Osteocyte (in vitro differentiated cells): ENCODE data around the gene CDCA7L. TPM values are rescaled to one million over a fixed set of nuclear protein-coding genes. Genes with fewer than 3 reads are reported as not detected.
"Not testable (repeated sequence)": the region's sequence is repeated elsewhere in the genome, so short reads cannot be mapped to it uniquely, and the experiment has no call there.

Experiments
- DNase-seq: peaks from one replicate; pipeline ENCODE4 v3.0.0; 2021; ENCODE audit warnings: mixed read lengths; ENCODE audit not compliant: unreplicated experiment; ENCODE audit errors: extremely low spot score
- H3K27ac Mint-ChIP-seq: one replicate; pipeline ENCODE4 v1.8.0; 2021; ENCODE audit warnings: mild to moderate bottlenecking, mixed read lengths; ENCODE audit not compliant: unreplicated experiment
- H3K27me3 Mint-ChIP-seq: one replicate; pipeline ENCODE4 v1.8.0; 2021; ENCODE audit warnings: mixed read lengths; ENCODE audit not compliant: unreplicated experiment
- H3K36me3 Mint-ChIP-seq: one replicate; pipeline ENCODE4 v1.8.0; 2021; ENCODE audit warnings: mixed read lengths; ENCODE audit not compliant: unreplicated experiment
- H3K4me1 Mint-ChIP-seq: one replicate; pipeline ENCODE4 v1.8.0; 2021; ENCODE audit warnings: mixed read lengths; ENCODE audit not compliant: unreplicated experiment
- H3K4me3 Mint-ChIP-seq: one replicate; pipeline ENCODE4 v1.8.0; 2021; ENCODE audit warnings: mild to moderate bottlenecking, moderate library complexity, mixed read lengths; ENCODE audit not compliant: unreplicated experiment
- H3K9me3 Mint-ChIP-seq: one replicate; pipeline ENCODE4 v1.8.0; 2021; ENCODE audit warnings: mixed read lengths; ENCODE audit not compliant: unreplicated experiment
- total RNA-seq: library from RNA; stranded (reverse); gene quantifications from 2 replicates; pipeline ENCODE4 v1.2.1, GENCODE V29; 2021
- TF ChIP-seq, protein P1 (sequence below): fragments of 200-600 bp; sonication (generic); IDR thresholded peaks from 2 replicates; pipeline ENCODE4 v1.5.0; 2021; ENCODE audit warnings: antibody characterized with exemption, mild to moderate bottlenecking, moderate library complexity

CDCA7L gene
- total RNA-seq, 1 donor from 2014 or later = 26.3 TPM

DNA sequence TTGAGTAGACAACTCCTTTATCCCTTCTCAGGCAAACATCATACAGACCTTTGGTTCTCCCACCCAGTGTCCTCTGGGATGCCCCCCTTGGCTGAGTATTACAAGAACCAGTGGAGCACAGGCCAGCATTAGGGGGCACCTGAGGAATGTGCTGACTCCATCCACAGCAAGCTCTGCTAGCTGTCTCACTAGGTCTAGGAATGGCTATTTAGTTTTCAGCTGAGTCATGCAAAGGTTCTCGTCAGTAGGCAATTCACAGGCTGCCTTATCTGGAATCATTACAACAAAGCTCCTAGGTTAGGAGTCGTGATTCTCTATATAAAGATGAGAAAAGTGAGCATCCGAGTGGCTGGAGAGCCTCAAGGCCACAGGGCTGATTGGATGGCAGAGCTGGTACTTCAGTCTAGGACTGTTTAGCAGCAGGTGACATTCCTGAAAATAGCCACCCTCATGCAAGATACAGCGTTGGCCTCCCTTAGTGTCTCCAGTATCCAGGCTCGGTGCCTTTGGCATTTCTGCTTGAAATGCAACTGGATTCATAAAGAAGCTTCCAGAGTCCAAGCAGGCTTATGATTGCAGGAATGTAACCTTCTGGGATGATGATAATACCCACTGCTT is 75.8 kb downstream of the CDCA7L start:
- H3K36me3 Mint-ChIP-seq = no peaks in the 10 kb centered on the region
- no peaks in the 10 kb centered on the region for H3K9me3 Mint-ChIP-seq
- no peak overlapping the region for H3K4me3 Mint-ChIP-seq
- no peak for DNase-seq
- TF ChIP-seq, protein P1, sequence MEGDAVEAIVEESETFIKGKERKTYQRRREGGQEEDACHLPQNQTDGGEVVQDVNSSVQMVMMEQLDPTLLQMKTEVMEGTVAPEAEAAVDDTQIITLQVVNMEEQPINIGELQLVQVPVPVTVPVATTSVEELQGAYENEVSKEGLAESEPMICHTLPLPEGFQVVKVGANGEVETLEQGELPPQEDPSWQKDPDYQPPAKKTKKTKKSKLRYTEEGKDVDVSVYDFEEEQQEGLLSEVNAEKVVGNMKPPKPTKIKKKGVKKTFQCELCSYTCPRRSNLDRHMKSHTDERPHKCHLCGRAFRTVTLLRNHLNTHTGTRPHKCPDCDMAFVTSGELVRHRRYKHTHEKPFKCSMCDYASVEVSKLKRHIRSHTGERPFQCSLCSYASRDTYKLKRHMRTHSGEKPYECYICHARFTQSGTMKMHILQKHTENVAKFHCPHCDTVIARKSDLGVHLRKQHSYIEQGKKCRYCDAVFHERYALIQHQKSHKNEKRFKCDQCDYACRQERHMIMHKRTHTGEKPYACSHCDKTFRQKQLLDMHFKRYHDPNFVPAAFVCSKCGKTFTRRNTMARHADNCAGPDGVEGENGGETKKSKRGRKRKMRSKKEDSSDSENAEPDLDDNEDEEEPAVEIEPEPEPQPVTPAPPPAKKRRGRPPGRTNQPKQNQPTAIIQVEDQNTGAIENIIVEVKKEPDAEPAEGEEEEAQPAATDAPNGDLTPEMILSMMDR = no peak
- H3K4me1 Mint-ChIP-seq = no peaks in the 10 kb centered on the region
- H3K27me3 Mint-ChIP-seq = peaks cover 2% of the 10 kb centered on the region
- no peak overlapping the region for H3K27ac Mint-ChIP-seq

DNA sequence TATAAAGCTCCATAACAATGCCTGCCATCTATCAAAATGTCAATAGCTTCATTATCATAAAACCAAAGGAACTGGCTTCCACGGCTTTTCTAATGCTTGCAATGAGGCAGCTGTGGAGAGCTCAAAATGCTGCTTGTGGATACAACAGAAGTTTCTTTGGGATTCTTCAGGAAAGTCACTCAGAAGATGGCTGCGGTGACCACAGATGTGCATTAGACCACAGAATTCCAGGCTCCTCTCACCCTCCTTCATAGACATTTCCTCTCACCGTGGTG is 77.2 kb downstream of the CDCA7L start:
- no peaks in the 10 kb centered on the region for H3K9me3 Mint-ChIP-seq
- peaks cover 2% of the 10 kb centered on the region for H3K27me3 Mint-ChIP-seq
- H3K4me1 Mint-ChIP-seq = no peaks in the 10 kb centered on the region
- TF ChIP-seq, protein P1 = no peak
- no peak overlapping the region for H3K27ac Mint-ChIP-seq
- no peaks in the 10 kb centered on the region for H3K36me3 Mint-ChIP-seq
- no peak overlapping the region for H3K4me3 Mint-ChIP-seq
- DNase-seq = no peak

DNA sequence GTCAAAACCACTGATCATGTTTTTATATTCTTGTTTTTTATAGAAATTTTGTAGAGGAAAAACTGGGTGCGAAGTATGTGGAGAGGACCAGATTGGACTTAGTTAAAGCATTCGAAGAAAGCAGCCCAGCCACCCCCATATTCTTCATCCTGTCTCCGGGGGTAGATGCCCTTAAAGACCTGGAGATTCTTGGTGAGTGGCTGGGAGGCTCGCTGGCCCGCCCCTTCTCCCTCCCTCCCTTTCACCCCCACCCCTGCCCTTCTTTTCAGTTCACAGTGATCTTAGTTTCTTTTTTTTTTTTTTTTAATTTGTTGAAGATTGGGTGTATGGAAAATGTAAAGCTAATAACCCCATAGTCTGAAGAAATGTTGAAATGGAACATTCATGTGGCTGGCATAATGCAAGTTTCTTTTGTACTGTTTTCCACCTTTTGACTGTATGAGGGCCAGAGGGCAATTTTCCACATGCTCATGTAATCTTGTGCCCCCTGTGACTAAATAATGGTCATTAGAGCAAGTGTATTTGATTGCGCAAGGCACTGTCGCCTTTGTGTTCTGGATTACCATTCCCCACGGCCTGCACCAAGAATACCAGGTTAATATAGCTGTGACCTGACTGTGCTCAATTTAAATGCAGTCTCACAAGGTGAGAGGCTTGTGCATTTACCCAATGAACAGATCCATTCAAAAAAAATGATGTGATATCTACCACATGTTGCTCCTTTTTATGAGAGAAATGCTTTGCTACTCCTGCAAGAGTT is 77.7 kb downstream of the CDCA7L start:
- Mint-ChIP-seq H3K4me3 (no peak overlapping the region), H3K27ac (no peak overlapping the region), H3K4me1 (no peaks in the 10 kb centered on the region), H3K9me3 (no peaks in the 10 kb centered on the region), H3K36me3 (no peaks in the 10 kb centered on the region), H3K27me3 (peaks cover 2% of the 10 kb centered on the region)
- DNase-seq = no peak
- TF ChIP-seq, protein P1 = no peak

DNA sequence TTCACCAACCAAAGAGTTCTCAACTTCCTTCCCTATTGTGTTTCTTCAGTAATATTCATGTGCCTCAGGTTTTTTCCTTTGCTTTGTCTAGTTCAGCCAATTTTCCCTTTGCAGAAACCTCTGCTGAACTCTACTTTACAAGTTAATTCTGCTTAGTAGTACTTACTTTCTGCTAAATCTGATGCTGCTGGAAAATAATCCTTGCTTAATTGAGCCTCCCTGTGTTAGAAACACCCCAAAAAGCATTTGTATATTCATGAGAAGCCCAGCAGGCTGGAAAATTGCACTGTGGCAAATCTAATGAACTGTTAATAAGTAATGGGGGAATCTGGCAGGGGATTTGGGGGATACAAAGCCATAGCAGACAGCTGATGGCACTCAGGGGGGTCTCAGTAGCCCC is 78.5 kb downstream of the CDCA7L start:
- peaks cover 2% of the 10 kb centered on the region for H3K27me3 Mint-ChIP-seq
- no peak for DNase-seq
- H3K4me3 Mint-ChIP-seq = no peak overlapping the region
- no peaks in the 10 kb centered on the region for H3K36me3 Mint-ChIP-seq
- TF ChIP-seq, protein P1 = no peak
- H3K4me1 Mint-ChIP-seq = no peaks in the 10 kb centered on the region
- H3K9me3 Mint-ChIP-seq = no peaks in the 10 kb centered on the region
- H3K27ac Mint-ChIP-seq = no peak overlapping the region

DNA sequence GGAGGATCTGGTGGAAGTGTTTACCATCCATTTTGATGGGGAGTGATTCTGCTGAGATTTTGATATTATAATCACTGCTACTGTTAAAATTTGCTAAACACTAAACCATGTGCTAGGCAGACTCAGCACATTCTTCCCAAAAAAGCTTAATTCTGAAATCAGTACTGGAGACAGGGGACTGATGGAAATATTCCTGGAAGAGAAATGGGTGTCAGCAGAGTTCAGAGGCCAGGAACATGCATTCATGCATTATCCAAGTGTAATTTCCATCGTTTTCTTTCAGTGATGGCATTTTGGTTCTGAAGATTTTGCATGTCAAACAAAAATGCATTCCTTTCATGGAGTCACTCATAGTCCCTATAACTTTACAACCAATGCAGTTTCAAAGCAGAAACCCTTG is 79.0 kb downstream of the CDCA7L start:
- DNase-seq = no peak
- Mint-ChIP-seq H3K27ac (no peak overlapping the region), H3K36me3 (no peaks in the 10 kb centered on the region), H3K4me1 (no peaks in the 10 kb centered on the region), H3K27me3 (peaks cover 2% of the 10 kb centered on the region), H3K4me3 (no peak overlapping the region), H3K9me3 (no peaks in the 10 kb centered on the region)
- TF ChIP-seq, protein P1 = no peak

DNA sequence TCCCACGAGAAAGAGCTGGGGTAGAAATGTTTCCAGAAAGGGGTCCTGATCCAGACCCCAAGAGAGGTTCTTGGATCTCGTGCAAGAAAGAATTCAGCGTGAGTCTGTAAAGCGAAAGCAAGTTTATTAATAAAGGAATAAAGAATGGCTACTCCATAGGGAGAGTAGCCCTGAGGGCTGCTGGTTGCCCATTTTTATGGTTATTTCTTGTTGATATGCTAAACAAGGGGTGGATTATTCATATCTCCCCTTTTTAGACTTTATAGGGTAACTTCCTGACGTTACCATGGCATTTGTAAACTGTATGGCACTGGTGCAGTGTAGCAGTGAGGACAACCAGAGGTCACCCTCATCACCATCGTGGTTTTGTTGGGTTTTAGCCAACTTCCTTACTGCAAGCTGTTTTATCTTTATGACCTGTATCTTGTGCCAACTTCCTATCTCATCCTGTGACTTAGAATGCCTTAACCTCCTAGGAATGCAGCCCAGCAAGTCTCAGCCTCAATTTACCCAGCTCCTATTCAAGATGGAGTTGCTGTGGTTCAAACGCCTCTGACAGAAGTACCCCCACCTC is 80.0 kb downstream of the CDCA7L start:
- H3K4me1 Mint-ChIP-seq, H3K36me3 Mint-ChIP-seq, H3K9me3 Mint-ChIP-seq, H3K27me3 Mint-ChIP-seq, H3K27ac Mint-ChIP-seq, H3K4me3 Mint-ChIP-seq, DNase-seq: not testable (repeated sequence)
